Measurements from ENCODE around the gene MRPL38. TPM values are rescaled to one million over a fixed set of nuclear protein-coding genes. Genes with fewer than 3 reads are reported as not detected.
A peak's percentile ranks its signal among the peaks of the same experiment; 100 is the strongest.

Gene MRPL38
- total RNA-seq, 1 experiment from 2014 or later, result 108 TPM

DNA sequence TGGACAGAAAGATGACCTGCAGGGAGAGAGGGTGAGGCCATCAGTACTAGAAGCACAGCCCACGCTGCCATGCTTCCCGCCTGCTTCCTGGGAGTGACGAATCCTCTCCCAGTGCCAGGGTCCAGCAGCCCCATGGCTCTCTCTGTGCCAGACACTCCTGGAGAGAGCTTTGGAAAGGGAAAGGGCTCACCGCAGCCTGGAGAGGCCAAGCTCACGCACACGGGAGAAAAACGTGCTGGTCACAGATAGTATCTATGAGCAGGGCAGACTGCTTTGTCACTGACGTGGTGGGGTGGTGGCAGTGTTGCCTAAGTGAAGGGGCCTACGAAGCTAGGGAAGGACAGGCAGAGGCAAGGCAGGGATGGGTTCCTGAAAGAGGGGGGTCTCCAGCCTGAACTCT lies 55.0 kb downstream of the MRPL38 start:
- TF ChIP-seq, protein P1, sequence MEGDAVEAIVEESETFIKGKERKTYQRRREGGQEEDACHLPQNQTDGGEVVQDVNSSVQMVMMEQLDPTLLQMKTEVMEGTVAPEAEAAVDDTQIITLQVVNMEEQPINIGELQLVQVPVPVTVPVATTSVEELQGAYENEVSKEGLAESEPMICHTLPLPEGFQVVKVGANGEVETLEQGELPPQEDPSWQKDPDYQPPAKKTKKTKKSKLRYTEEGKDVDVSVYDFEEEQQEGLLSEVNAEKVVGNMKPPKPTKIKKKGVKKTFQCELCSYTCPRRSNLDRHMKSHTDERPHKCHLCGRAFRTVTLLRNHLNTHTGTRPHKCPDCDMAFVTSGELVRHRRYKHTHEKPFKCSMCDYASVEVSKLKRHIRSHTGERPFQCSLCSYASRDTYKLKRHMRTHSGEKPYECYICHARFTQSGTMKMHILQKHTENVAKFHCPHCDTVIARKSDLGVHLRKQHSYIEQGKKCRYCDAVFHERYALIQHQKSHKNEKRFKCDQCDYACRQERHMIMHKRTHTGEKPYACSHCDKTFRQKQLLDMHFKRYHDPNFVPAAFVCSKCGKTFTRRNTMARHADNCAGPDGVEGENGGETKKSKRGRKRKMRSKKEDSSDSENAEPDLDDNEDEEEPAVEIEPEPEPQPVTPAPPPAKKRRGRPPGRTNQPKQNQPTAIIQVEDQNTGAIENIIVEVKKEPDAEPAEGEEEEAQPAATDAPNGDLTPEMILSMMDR (conservative IDR thresholded peaks at IDR 0.05), result no peak
- DNase-seq, result no peak

More for the DNA sequence above, 55.0 kb downstream of the MRPL38 start:
- Histone ChIP-seq H2BK120ac (ENCODE audit: low read depth, low read length, poor library complexity, severe bottlenecking) (no peak overlapping the region), H3T11ph (ENCODE audit: low read length) (no peak overlapping the region), H4K20me1 (ENCODE audit: control insufficient read depth, insufficient read depth, insufficient read length) (peaks cover 2% of the 10 kb centered on the region), H3K4ac (ENCODE audit: low read depth, low read length) (no peak overlapping the region), H3K79me1 (ENCODE audit: insufficient read depth, low read depth, low read length, poor library complexity, severe bottlenecking) (peaks cover 4% of the 10 kb centered on the region), H2AFZ (ENCODE audit: low read length) (no peak overlapping the region), H3K14ac (ENCODE audit: insufficient read depth, low read length) (no peak overlapping the region), H2BK15ac (ENCODE audit: low read depth, low read length) (no peak overlapping the region), H3K56ac (ENCODE audit: insufficient read length, low read depth, low read length) (no peak overlapping the region), H2BK12ac (ENCODE audit: insufficient read length, low read depth, low read length) (no peak overlapping the region), H3K18ac (ENCODE audit: insufficient read length, low read depth, low read length) (no peak overlapping the region), H4K8ac (replicated peaks; ENCODE audit: insufficient read length, low read depth, low read length) (no peak overlapping the region), H3K4me2 (ENCODE audit: insufficient read depth, insufficient read length, low read length) (no peak overlapping the region), H3K9me3 (ENCODE audit: control insufficient read depth, low read depth, low read length) (no peaks in the 10 kb centered on the region), H3K23ac (ENCODE audit: insufficient read length, low read depth, low read length) (no peak overlapping the region), H2AK5ac (ENCODE audit: insufficient read length, low read length) (no peak overlapping the region), H4K5ac (ENCODE audit: insufficient read length, low read depth, low read length) (no peak overlapping the region), H3K27ac (ENCODE audit: insufficient read length, low read depth, low read length) (no peak overlapping the region), H3K23me2 (ENCODE audit: insufficient read length, low read depth, low read length, poor library complexity, severe bottlenecking) (peaks cover 2% of the 10 kb centered on the region), H4K91ac (ENCODE audit: insufficient read length, low read depth, low read length) (no peak overlapping the region), H2BK5ac (ENCODE audit: insufficient read length, low read length) (no peak overlapping the region), H3K79me2 (ENCODE audit: insufficient read depth, low read length) (peaks cover 5% of the 10 kb centered on the region; the same call in 1 of the 2 replicates), H3K27me3 (ENCODE audit: insufficient read depth, low read length) (no peaks in the 10 kb centered on the region), H2BK20ac (ENCODE audit: low read depth, low read length, poor library complexity, severe bottlenecking) (no peak overlapping the region), H3K9ac (ENCODE audit: extremely low read depth, insufficient read length, low read length) (no peak overlapping the region), H3K4me1 (ENCODE audit: insufficient read depth, low read length) (peaks cover 5% of the 10 kb centered on the region)
- Mint-ChIP-seq H3K27ac (peak overlapping the region in 1 of 3 experiments; percentile 62; a peak in 1 of 7 replicates), H3K4me3 (no peak overlapping the region), H3K36me3 (ENCODE audit: insufficient read depth in 1 of 3, low read depth in 3 of 3) (peaks cover 24 to 58% (median 56%) of the 10 kb centered on the region in 3 experiments), H3K9me3 (no peaks in the 10 kb centered on the region), H3K27me3 (ENCODE audit: low read depth) (no peaks in the 10 kb centered on the region), H3K4me1 (peaks cover 10 to 22% of the 10 kb centered on the region in 2 experiments)
- no CpG with 5 or more reads among the region's 9 CpGs for WGBS (ENCODE audit: extremely low coverage, insufficient read length, low lambda C conversion rate)
